Activated T-cell treated with anti-CD3 and anti-CD28 coated beads, Interleukin-2, amount 50 U/mL, for 24 hours (primary cell): Measurements from ENCODE around the gene RASIP1.

Experiments used
- DNase-seq: peaks from one replicate; pipeline ENCODE4 v3.0.0-alpha.2; 2020
- H3K27ac Mint-ChIP-seq: 2 replicates; pipeline ENCODE4 v1.8.0; 2020; ENCODE audit warnings: mild to moderate bottlenecking, mixed read lengths
- H3K27me3 Mint-ChIP-seq: 2 replicates; pipeline ENCODE4 v1.8.0; 2020; ENCODE audit warnings: mixed read lengths
- H3K36me3 Mint-ChIP-seq: 2 replicates; pipeline ENCODE4 v1.8.0; 2020; ENCODE audit warnings: low read depth, mixed read lengths
- H3K4me1 Mint-ChIP-seq: 2 replicates; pipeline ENCODE4 v1.8.0; 2020; ENCODE audit warnings: low read depth, mixed read lengths
- H3K4me3 Mint-ChIP-seq: 2 replicates; pipeline ENCODE4 v1.8.0; 2020; ENCODE audit warnings: mild to moderate bottlenecking, moderate library complexity, mixed read lengths
- H3K9me3 Mint-ChIP-seq: 2 replicates; pipeline ENCODE4 v1.8.0; 2020; ENCODE audit warnings: mixed read lengths

The RASIP1 gene

DNA sequence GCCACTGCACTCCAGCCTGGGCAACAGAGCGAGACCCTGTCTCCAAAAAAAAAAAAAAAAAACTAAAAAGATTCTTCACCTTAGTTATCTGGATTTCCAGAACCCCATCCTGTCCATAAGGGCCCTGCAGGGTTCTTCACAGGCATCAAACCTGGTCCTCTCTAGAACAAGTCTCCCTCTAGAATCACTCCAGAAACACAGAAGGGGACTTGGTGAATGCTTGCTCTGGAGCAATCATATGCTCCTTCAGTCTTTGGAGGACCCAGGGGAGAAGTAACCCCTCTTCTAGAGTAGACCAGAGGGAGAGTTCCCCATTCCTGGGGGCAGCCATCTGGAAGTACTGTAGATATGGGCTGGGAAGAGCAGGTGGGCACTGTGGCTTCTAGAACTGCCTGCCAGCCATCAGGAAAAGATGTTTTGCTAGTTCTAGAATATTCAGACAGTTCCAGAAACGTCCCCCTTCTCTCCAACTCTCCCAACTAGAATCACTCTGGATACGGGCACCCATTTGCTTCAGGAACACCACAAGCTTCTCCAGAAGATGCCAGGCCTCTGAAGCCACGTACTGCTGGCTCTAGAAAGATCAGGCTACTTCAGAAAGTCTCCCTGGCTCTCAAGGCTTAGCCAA, 9.3 kb upstream of the RASIP1 start:
- Mint-ChIP-seq H3K27ac (no peak overlapping the region), H3K9me3 (no peaks in the 10 kb centered on the region), H3K36me3 (no peaks in the 10 kb centered on the region), H3K4me3 (no peak overlapping the region), H3K4me1 (peaks cover 21% of the 10 kb centered on the region), H3K27me3 (peaks cover 40% of the 10 kb centered on the region)
- no peak for DNase-seq

DNA sequence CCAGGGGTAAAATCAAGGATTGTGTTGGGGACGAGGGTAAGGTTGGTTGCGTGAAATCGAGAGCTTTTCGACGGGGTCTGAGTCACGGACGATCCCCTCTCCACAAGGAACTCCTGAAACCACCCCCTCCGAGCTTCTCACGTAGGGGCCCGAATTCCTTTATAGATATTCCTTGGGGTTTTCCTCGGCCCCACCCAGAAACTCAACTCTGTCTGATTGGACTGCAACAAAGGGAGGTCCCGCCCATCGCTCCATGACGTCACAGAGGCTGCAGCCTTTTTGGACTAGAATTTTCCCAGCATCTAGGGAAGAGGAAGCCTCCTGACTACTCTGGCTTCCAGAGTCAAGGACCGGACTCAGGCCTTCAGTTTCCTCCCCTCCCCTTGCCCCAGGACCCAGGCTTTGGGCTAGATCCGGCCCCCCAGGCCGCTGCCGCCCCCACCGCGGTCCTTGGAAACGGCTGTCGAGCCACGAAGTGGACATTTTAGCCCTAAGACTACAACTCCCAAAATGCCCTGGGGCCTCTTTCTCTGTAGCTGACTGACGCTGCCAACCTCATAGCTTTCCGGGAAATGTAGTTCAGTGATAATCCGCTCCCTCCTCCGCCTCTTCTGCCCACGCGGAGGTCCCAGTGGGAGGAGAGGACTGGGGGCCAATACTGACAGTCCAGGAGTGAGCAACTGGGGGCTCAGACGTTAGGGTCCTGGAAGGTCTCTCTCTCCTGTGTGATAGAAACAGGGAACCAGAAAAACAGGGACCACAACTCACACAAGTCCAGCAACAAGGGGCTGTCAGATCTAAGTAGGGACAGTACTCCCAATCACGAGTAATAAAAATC, 6.5 kb upstream of the RASIP1 start, which contains the start of gene IZUMO1:
Gene IZUMO1 (minus strand): TSS at position 172 of the 838 bp plus-strand sequence. CDS start 1,050 bp downstream, outside the sequence.
- Mint-ChIP-seq H3K4me1 (peaks cover 8% of the 10 kb centered on the region), H3K9me3 (no peaks in the 10 kb centered on the region), H3K27ac (peak within 1 kb of the TSS; percentile 69), H3K36me3 (no peaks in the 10 kb centered on the region), H3K27me3 (peaks cover 25% of the 10 kb centered on the region), H3K4me3 (peak within 1 kb of the TSS; percentile 38)
- DNase-seq, result peak; percentile 62

DNA sequence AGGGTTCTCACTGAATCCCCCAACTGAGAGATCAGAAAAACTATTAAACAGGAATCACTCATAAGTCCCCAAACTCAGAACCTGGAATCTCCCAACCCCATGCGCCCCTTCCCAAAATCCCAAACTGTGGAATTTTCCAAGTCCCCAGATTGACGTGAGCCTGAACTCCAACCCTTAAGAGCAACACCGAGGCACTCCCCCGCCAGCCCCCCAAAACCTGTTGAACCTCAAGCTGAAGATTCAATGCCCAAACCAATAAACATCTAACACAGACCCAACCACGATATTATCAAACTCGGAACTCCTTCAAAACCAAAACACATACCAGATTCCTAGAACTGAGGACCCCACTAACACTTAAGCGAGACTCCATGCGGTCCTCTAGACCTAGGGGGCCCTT, 5.7 kb upstream of the RASIP1 start:
- H3K9me3 Mint-ChIP-seq, result no peaks in the 10 kb centered on the region
- no peak overlapping the region for H3K4me3 Mint-ChIP-seq
- H3K36me3 Mint-ChIP-seq, result no peaks in the 10 kb centered on the region
- DNase-seq, result no peak
- peaks cover 11% of the 10 kb centered on the region for H3K4me1 Mint-ChIP-seq
- H3K27me3 Mint-ChIP-seq, result peaks cover 24% of the 10 kb centered on the region
- no peak overlapping the region for H3K27ac Mint-ChIP-seq

DNA sequence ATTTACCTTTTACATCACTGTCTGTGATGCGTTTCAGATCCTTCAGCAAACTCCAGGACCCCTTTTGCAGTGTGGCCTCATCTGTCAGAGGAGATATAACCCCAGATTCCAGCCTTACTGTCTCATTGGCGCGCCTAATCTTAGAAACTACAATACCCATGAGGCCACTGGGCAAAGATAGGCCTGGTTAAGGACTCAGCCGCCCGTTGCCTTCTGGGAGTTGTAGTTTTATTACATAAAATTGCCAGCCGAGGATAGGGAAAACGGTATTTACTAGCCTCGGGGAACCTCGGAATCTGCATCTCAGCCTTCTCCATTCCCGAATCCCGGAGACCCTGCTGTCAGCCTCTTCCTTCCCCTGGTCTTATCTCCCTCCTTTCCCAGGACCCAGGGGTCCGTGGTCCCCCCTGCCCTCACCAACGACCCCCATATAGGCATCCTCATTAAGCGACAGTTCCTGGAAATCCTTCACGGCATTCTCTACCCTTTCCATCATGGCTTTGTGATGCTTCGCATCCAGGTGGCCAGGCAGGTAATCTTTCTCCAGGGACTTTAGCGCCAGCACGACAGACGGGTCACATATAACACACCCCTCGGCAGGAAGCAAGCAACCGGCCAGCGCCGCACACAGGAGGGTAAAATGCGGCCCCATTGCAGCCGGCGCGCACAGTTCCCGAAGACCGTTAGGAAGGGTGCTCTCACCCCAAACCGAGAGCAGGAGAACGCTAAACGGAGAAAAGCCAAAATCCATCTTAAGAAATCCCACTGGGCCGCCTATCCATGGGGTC, 5.0 kb upstream of the RASIP1 start:
- DNase-seq, result no peak
- H3K4me1 Mint-ChIP-seq, result peaks cover 11% of the 10 kb centered on the region

DNA sequence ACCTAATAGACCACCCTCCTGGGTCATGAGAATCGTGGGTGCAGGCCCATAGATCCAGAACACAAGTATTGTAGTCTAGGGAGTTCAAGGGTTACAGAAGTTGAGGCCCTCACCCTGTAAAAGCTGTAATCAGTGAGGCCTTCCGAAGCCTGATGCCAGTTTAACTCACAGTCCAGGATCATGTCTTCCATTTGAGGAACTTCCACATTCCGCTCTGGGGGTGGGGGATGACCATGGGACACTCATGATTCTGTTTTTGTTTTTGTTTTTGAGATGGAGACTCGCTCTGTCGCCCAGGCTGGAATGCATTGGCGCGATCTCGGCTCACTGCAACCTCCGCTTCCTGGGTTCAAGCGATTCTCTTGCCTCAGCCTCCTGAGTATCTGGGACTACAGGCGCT, 1.7 kb upstream of the RASIP1 start:
- Mint-ChIP-seq H3K4me3 (no peak overlapping the region), H3K9me3 (no peaks in the 10 kb centered on the region), H3K4me1 (peaks cover 16% of the 10 kb centered on the region), H3K36me3 (no peaks in the 10 kb centered on the region), H3K27ac (no peak overlapping the region), H3K27me3 (peaks cover 34% of the 10 kb centered on the region)
- no peak for DNase-seq

More for the DNA sequence above, 5.0 kb upstream of the RASIP1 start:
- Mint-ChIP-seq H3K36me3 (no peaks in the 10 kb centered on the region), H3K9me3 (no peaks in the 10 kb centered on the region), H3K4me3 (no peak overlapping the region), H3K27me3 (peaks cover 27% of the 10 kb centered on the region), H3K27ac (no peak overlapping the region)

DNA sequence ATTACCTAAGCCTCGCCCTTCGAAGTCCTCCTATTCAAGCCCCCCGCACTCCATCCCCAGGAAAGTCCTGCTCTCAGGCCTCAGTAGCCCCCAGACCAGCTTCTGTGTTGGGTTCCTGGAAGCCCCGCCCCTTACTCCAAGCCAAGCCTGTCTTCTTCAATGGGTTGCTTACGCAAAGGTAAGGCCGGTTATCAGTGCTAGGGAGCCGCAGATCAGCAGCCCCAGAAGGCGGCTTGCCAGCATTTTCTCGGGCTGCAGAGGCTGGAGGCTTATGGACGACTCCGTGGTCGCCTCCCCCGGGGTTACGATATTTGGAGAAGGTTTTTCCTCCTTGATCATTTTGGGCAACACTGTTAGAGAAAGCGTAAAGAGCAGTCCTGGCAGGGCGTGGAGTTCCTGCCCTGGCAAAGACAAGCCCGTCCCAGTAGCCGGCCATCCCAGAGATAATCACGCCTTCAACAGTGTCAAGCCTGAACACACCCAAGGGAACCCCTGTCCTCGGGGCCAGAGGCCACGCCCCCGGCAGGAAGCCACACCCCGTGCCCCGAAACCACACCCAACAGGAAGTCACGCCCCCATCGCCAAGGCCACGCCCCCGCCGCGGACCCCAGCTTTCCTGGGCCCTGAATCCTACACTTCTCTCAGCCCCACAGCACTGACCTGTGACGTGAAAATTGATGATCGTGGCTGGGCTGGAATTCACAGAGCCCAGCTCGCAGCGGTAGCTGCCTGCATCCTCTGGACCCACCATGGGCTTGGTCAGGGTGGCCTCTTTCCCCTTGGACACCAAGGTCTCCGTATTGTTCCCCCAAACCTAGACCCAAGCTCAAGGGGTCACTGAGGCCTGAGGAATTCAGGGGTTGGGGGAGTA, 954 bp upstream of the RASIP1 start:
- H3K9me3 Mint-ChIP-seq, result no peaks in the 10 kb centered on the region
- H3K4me3 Mint-ChIP-seq, result no peak overlapping the region
- no peaks in the 10 kb centered on the region for H3K36me3 Mint-ChIP-seq
- H3K4me1 Mint-ChIP-seq, result peaks cover 16% of the 10 kb centered on the region
- no peak overlapping the region for H3K27ac Mint-ChIP-seq
- H3K27me3 Mint-ChIP-seq, result peaks cover 31% of the 10 kb centered on the region
- peak; percentile 67 for DNase-seq

DNA sequence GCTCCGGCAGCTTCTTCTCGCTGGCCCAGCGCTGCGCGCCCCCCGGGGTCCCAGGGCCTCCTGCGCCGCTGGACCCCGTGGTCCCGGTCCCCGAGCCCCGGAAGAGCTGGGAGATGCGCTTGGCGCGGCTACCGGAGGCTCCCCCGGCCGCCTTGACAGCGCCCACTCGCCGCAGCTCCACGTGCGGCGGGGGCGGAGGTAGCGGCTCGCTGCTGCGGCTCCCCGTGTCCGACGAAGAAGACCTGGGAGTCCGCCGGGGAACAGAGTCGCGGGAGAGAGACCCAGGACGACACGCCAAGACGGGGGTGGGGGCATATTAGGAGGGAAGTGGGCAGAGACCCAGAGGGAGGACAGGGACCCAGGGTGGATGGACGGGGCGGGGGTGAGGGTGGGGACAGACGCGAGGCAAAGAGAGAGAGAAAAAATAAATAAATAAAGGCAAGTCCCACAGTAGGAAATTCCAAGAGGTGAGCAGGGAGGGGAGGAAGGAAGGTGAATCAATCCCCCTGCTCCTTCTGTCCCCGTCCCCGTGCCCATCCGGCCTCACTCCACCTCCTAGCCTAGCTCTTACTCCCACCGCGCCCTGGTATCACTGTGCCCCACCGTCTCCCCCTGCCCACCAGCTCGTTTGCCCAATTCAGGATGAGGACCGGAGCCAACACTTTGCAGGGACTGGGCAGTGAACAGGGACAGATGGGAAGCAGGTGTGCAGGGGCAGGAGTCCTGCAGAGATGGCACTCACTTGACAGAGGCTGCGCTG, 826 bp downstream of the RASIP1 start:
- Mint-ChIP-seq H3K4me3 (peak overlapping the region; percentile 12), H3K27ac (no peak overlapping the region), H3K36me3 (no peaks in the 10 kb centered on the region), H3K4me1 (peaks cover 10% of the 10 kb centered on the region), H3K27me3 (peaks cover 20% of the 10 kb centered on the region), H3K9me3 (no peaks in the 10 kb centered on the region)
- DNase-seq, result no peak

DNA sequence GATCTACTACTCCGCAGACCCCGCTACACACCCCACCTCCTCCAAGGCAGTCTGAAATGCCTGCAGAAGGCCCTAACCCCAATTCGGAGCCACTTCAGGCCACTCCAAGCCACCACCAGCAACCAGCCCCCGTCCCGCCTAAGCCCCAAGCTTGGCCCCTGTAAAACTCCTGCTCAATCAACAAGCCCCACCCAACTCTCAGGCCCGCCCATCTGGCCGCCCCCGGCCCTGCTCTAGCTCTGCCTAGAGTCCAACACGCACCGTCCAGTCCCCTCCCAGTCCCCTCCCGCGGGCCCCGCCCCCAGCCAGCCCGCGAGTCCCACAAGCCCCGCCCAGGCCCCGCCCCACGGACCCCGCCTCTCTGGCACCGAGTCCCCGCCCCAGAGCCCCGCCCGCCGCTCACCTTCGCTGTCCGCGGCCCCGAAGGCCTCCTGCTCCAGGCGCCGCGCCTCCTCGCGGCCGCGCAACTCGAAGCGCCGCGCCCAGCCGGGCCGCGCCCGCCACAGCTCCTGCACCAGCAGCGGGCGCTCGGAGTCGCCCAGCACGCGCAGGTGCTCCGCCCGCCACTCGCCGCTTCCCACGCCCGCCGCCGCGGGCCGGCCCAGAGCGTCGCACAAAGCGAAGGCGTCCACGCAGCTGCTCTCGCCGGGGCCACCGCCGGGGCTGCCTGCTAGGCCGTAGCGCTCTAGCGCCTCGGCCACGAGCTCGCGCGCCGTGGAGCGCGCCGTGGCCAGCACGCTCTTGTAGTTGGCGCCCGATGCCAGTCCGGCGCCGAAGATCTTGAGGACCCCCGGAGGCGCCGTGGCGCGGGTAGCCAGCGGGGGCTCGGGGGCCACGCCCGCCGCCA, 1.6 kb downstream of the RASIP1 start:
- H3K36me3 Mint-ChIP-seq, result no peaks in the 10 kb centered on the region
- peaks cover 20% of the 10 kb centered on the region for H3K27me3 Mint-ChIP-seq
- no peaks in the 10 kb centered on the region for H3K9me3 Mint-ChIP-seq
- H3K4me3 Mint-ChIP-seq, result peak overlapping the region; percentile 55
- DNase-seq, result peak; percentile 94
- peak overlapping the region; percentile 44 for H3K27ac Mint-ChIP-seq
- H3K4me1 Mint-ChIP-seq, result peaks cover 10% of the 10 kb centered on the region

DNA sequence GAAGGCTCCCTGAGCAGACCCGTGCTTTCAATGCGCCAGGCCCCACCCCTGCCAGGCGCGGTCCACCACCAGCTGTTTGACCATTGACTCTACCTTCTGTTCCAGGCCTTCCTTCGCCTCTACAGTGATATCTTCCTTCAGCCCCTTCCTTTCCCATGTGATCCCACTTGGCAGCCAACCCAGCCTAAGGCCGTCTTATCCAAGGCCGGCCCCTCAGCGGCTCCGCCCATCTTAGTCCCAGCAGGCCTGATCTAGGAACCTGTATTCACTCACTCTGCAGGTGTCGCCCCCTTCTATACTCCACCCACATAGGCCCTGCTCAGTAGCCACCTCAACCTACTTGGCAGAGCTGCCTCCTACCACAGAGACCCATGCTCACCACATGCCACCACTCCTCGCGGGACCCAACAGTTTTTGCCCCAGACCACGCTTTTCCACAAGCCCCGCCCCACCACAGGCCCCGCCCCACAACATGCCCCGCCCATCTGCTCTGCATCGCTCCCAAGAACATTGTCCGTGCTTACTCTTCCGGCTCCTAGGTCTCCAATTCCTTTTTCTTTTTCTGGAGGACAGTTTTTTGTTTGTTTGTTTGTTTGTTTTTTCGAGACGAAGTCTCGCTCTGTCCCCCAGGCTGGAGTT, 2.9 kb downstream of the RASIP1 start:
- H3K4me3 Mint-ChIP-seq, result no peak overlapping the region
- peaks cover 10% of the 10 kb centered on the region for H3K4me1 Mint-ChIP-seq
- H3K9me3 Mint-ChIP-seq, result no peaks in the 10 kb centered on the region
- no peak for DNase-seq
- no peak overlapping the region for H3K27ac Mint-ChIP-seq
- H3K27me3 Mint-ChIP-seq, result peaks cover 15% of the 10 kb centered on the region
- H3K36me3 Mint-ChIP-seq, result no peaks in the 10 kb centered on the region

DNA sequence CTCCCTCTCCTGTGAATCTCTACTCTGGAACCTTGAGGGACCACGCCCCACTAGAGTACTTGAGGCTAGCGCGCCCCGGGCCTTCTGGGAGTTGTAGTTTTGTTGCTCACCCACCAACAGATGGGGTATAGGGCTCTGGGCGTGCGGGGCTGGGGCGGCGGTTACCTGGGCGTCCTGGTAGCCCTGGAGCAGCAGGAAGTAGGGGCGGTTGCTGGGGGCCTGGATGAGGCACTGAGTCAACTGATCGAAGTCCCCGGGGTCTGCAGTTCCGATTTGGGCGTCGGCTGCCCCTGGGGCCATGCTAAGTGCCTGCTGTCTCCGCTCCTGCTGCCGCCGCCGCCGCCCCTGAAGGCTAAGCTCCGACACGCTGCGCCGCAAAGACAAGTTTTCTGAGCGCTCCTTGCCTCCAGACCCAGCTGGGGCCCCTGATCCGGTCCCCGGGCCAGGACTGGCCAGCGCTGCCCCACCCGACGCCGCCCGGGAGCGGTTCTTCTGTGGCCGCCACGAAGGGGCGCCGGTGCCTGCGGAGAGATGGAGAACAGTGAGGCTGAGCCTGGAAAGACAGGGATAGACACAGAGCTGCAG, 5.3 kb downstream of the RASIP1 start:
- Mint-ChIP-seq H3K36me3 (no peaks in the 10 kb centered on the region), H3K9me3 (no peaks in the 10 kb centered on the region), H3K27ac (no peak overlapping the region), H3K4me1 (peaks cover 7% of the 10 kb centered on the region), H3K27me3 (peaks cover 5% of the 10 kb centered on the region), H3K4me3 (no peak overlapping the region)
- DNase-seq, result no peak

DNA sequence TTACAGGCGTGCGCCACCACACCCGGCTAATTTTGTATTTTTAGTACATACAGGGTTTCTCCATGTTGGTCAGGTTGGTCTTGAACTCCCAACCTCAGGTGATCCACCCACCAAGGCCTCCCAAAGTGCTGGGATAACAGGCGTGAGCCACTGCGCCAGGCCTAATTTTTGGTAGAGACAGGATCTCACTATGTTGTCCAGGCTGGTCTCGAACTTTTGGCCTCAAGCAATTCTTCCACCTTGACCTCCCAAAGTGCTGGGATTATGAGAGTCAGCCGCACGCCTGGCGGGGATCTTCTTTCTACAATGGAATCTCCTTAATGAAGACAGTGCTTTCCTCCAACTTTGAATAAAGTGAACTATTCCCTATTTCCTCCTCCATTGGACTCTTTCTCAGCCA, 5.8 kb downstream of the RASIP1 start:
- Mint-ChIP-seq H3K27ac (no peak overlapping the region), H3K4me3 (no peak overlapping the region), H3K27me3 (no peaks in the 10 kb centered on the region)

DNA sequence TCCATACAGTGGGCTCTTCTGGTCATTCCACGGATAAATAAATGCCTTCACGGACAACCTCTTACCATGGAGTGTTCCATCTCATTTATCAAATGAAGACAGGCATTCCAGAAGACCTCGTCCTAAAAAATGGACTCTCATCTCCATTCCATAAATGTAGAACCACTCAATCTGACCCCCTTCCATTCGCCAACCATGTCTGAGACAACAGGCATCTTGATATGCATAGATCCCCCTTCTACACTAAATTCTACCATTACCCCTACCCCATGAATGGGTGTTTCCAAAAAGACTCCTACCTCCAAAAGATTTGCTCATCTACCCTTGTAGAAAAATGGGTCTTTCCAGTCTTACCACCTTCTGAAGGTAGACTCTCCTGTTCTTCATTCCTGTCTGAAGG, 9.0 kb downstream of the RASIP1 start:
- Mint-ChIP-seq H3K9me3 (peaks cover 5% of the 10 kb centered on the region), H3K4me3 (no peak overlapping the region), H3K36me3 (peaks cover 4% of the 10 kb centered on the region), H3K27ac (no peak overlapping the region), H3K27me3 (no peaks in the 10 kb centered on the region), H3K4me1 (peaks cover 3% of the 10 kb centered on the region)
- no peak for DNase-seq

More for the DNA sequence above, 5.8 kb downstream of the RASIP1 start:
- no peaks in the 10 kb centered on the region for H3K36me3 Mint-ChIP-seq
- H3K9me3 Mint-ChIP-seq, result no peaks in the 10 kb centered on the region
- peaks cover 4% of the 10 kb centered on the region for H3K4me1 Mint-ChIP-seq
- DNase-seq, result no peak
